GM12878 (cell line): ENCODE data around the gene ZNF423. TPM values are rescaled to one million over a fixed set of nuclear protein-coding genes. Genes with fewer than 3 reads are reported as not detected.

Experiments used
- ATAC-seq: fragments of 200-7000 bp; cut with Tn5 transposase; 3 replicates; pipeline ENCODE4 v1.9.1; 2020; ENCODE audit warnings: mild to moderate bottlenecking, moderate library complexity
- BruUV-seq: library from RNA; stranded (reverse); fragments of 400-500 nt; replicated peaks from 2 replicates; lab custom pipeline; 2021; lab: Mats Ljungman, UMichigan
- CTCF ChIA-PET: fragments of 300-600 bp; sonication (Branson Sonifier 250); formaldehyde crosslinking; extraction: SDS; loops from one replicate; lab custom pipeline; 2021; ENCODE audit warnings: inconsistent platforms; lab: Yijun Ruan, JAX
- POLR2A ChIA-PET: fragments of 350-600 bp; formaldehyde crosslinking; extraction: SDS; loops from one replicate; lab custom pipeline; 2021; ENCODE audit warnings: inconsistent platforms; lab: Charles Lee
- RAD21 ChIA-PET: fragments of 300-600 bp; sonication (Branson Sonifier 250); formaldehyde crosslinking; loops from one replicate; lab custom pipeline; 2023; ENCODE audit warnings: antibody characterized with exemption; ENCODE audit not compliant: unreplicated experiment; lab: Charles Lee
- SMC1A ChIA-PET: fragments of 300-600 bp; sonication (Branson Sonifier 250); formaldehyde crosslinking; loops from one replicate; lab custom pipeline; 2023; ENCODE audit not compliant: unreplicated experiment, uncharacterized antibody; lab: Charles Lee
- DNase-seq: peaks from one replicate; pipeline ENCODE4 v3.0.0-alpha.2; 2011; ENCODE audit warnings: low read depth, low spot score
- FAIRE-seq: peaks from 3 replicates; lab custom pipeline; 2011; peaks lifted over from hg19 to GRCh38; lab: Jason Lieb, UNC
- H2AFZ ChIP-seq: 2 replicates; pipeline ENCODE4 v1.6.0; 2011; ENCODE audit warnings: low read depth, low read length, control low read depth; ENCODE audit not compliant: control insufficient read depth
- H3K27ac ChIP-seq: 2 replicates; pipeline ENCODE4 v1.5.1; 2011; ENCODE audit warnings: control low read depth; ENCODE audit not compliant: control insufficient read depth, insufficient read depth
- H3K27me3 ChIP-seq, 2 experiments: replicated peaks in 1 of 2; 2 replicates each; pipeline versions ENCODE4 v1.6.0 to v1.6.1; 2011; ENCODE audit warnings: low read length in 1 of 2; ENCODE audit not compliant: control insufficient read depth in 2 of 2, insufficient read depth in 2 of 2
- H3K36me3 ChIP-seq, 2 experiments: 2 replicates each; pipeline ENCODE4 v1.5.1; 2011; ENCODE audit warnings: low read length in 1 of 2; ENCODE audit not compliant: control insufficient read depth in 2 of 2, insufficient read depth in 2 of 2
- H3K4me1 ChIP-seq: 2 replicates; pipeline ENCODE4 v1.6.1; 2011; ENCODE audit warnings: mild to moderate bottlenecking, low read length, moderate library complexity, mixed read lengths; ENCODE audit not compliant: control insufficient read depth, insufficient read depth
- H3K4me2 ChIP-seq: 2 replicates; pipeline ENCODE4 v1.6.0; 2011; ENCODE audit warnings: control low read depth; ENCODE audit not compliant: control insufficient read depth, insufficient read depth
- H3K4me3 ChIP-seq: fragments of 200-600 bp; sonication (generic); 2 replicates; pipeline ENCODE4 v1.5.1; 2016
- H3K79me2 ChIP-seq: 2 replicates; pipeline ENCODE4 v1.6.0; 2011; ENCODE audit warnings: low read length; ENCODE audit not compliant: control insufficient read depth, insufficient read depth
- H3K9ac ChIP-seq: 2 replicates; pipeline ENCODE4 v1.8.0; 2011; ENCODE audit warnings: low read length, control low read depth, mixed read lengths; ENCODE audit not compliant: control insufficient read depth, insufficient read depth
- H3K9me3 ChIP-seq: replicated peaks from 3 replicates; pipeline ENCODE4 v1.5.1; 2011; ENCODE audit warnings: mild to moderate bottlenecking, low read length; ENCODE audit not compliant: control insufficient read depth, insufficient read depth
- H4K20me1 ChIP-seq: 2 replicates; pipeline ENCODE4 v1.6.0; 2011; ENCODE audit not compliant: control insufficient read depth, insufficient read depth
- BACH1 ChIP-seq: fragments of 450-650 bp; IDR thresholded peaks from 2 replicates; pipeline ENCODE4 v1.6.1; 2017; ENCODE audit warnings: mild to moderate bottlenecking, borderline replicate concordance
- CUX1 ChIP-seq: IDR thresholded peaks from 2 replicates; pipeline ENCODE4 v1.6.1; 2012; ENCODE audit warnings: improper control_type of control experiment, low read depth, low read length; ENCODE audit not compliant: insufficient replicate concordance
- KLF5 ChIP-seq: fragments of 450-650 bp; IDR thresholded peaks from 2 replicates; pipeline ENCODE4 v1.6.1; 2014; ENCODE audit warnings: mild to moderate bottlenecking; ENCODE audit not compliant: partially characterized antibody
- MXI1 ChIP-seq: fragments of 150-350 bp; IDR thresholded peaks from 2 replicates; pipeline ENCODE4 v1.6.1; 2011; ENCODE audit warnings: low read depth, mild to moderate bottlenecking, inconsistent platforms, low read length, improper control_type of control experiment
- NR2F1 ChIP-seq: fragments of 450-650 bp; conservative IDR thresholded peaks from 2 replicates; pipeline ENCODE4 v1.6.1; 2017; ENCODE audit warnings: mild to moderate bottlenecking
- SMAD1 ChIP-seq: fragments of 450-650 bp; IDR thresholded peaks from 2 replicates; pipeline ENCODE4 v1.6.1; 2018; ENCODE audit warnings: mild to moderate bottlenecking, low read depth; ENCODE audit not compliant: partially characterized antibody
- ZSCAN29 ChIP-seq: fragments of 450-650 bp; IDR thresholded peaks from 2 replicates; pipeline ENCODE4 v1.6.1; 2017; ENCODE audit warnings: mild to moderate bottlenecking, moderate library complexity
- WGBS: methylation state at CpG from one replicate; pipeline ENCODE4 v1.1.6; 2016; ENCODE audit warnings: low lambda C conversion rate; ENCODE audit not compliant: insufficient replicate concordance, insufficient coverage; ENCODE audit errors: missing lambda C conversion rate; 5-methylcytosine and 5-hydroxymethylcytosine counted together
- in situ Hi-C: fragments of 300-500 bp; cut with MboI; formaldehyde crosslinking; loops from 9 replicates; pipeline ENCODE4 v1.14.3; 2018; ENCODE audit warnings: mixed read lengths
- intact Hi-C: fragments of 100-400 bp; cut with micrococcal nuclease; formaldehyde crosslinking; loops from one replicate; pipeline ENCODE4 v1.14.2; 2022; ENCODE audit not compliant: unreplicated experiment
- polyA plus RNA-seq, 11 experiments: library from polyadenylated mRNA; depleted of rRNA in 4 of 11; unstranded in 6 of 11; stranded (reverse) in 5 of 11; fragments of >200 nt; fragmentation: Nextera tagmentation in 4 of 11; fragmentation: Illumina TruSeq in 1 of 11; extraction: Ambion mirVana in 4 of 11; extraction: Trizol in 1 of 11; gene quantifications; 1 replicate in 1 of 11; 2 replicates in 10 of 11; pipeline versions ENCODE4 v1.2.1 to v1.2.3, GENCODE V29; 2011 to 2016; ENCODE audit warnings: inconsistent platforms in 2 of 11, missing spikeins in 2 of 11, low read depth in 1 of 11
- total RNA-seq, 4 experiments: library from RNA; depleted of rRNA in 3 of 4; stranded (reverse); fragments of >200 nt in 3 of 4; fragmentation: Illumina TruSeq in 1 of 4; extraction: Trizol in 1 of 4; gene quantifications; 2 replicates each; pipeline versions ENCODE4 v1.2.1 to v1.2.3, GENCODE V29; 2013 to 2021

Gene ZNF423
- total and polyA plus RNA-seq, 10 of the 15 experiments (the other 5 are each of a cell fraction or from before 2014, with no cell fraction given), result 0.03 to 0.64 (median 0.10) TPM

- no peak for TF ChIP-seq CUX1
- TF ChIP-seq ZSCAN29, result no peak
- TF ChIP-seq BACH1, result no peak
Observed at GRCh38 chr16:49712542-49712941, 143.4 kb downstream of the ZNF423 start (continued).

GRCh38 chr16:49712106-49712505 lies 143.8 kb downstream of the ZNF423 start:
- H4K20me1 ChIP-seq, result no peaks in the 10 kb centered on the region
- FAIRE-seq (no peak), DNase-seq (no peak), ATAC-seq (no peak)
- 41% methylated on average over 8 of the region's 9 CpGs for WGBS
- H3K79me2 ChIP-seq, result no peaks in the 10 kb centered on the region
- CTCF ChIA-PET, result no interaction called here
- BruUV-seq, result no TSS peak
- POLR2A ChIA-PET, result no interaction called here
- intact Hi-C loops, result no loop called here
- TF ChIP-seq SMAD1 (no peak), KLF5 (no peak), NR2F1 (no peak), MXI1 (no peak)
- no peaks in the 10 kb centered on the region for H3K4me1 ChIP-seq
- peaks cover 0 to 1% of the 10 kb centered on the region in 2 experiments; a peak in 2 of 4 replicates for H3K27me3 ChIP-seq
- no peaks in the 10 kb centered on the region for H3K36me3 ChIP-seq
- SMC1A ChIA-PET, result no interaction called here
- no peak overlapping the region for H3K4me2 ChIP-seq
- H3K9me3 ChIP-seq, result no peaks in the 10 kb centered on the region
- no peak overlapping the region for H2AFZ ChIP-seq
- in situ Hi-C loops, result no loop called here
- RAD21 ChIA-PET, result no interaction called here
- no peak overlapping the region for H3K4me3 ChIP-seq
- no peak overlapping the region for H3K27ac ChIP-seq
- no peak overlapping the region for H3K9ac ChIP-seq
